Measurements from ENCODE around the gene SLC5A6. TPM values are rescaled to one million over a fixed set of nuclear protein-coding genes. Genes with fewer than 3 reads are reported as not detected.

SLC5A6 gene
- total and polyA plus RNA-seq, 2 of the 8 experiments (the other 6 are each of a cell fraction or from before 2014, with no cell fraction given) = 118 to 183 TPM

GRCh38 chr2:27218614-27219013 is 6.5 kb upstream of the SLC5A6 start (continued):
- TF ChIP-seq E2F6 (IDR thresholded peaks at IDR 0.05) (no peak), BCL11A (IDR thresholded peaks at IDR 0.05; ENCODE audit: low read depth in 2 of 2, low read length in 2 of 2) (no peak), JUND (IDR thresholded peaks at IDR 0.05; ENCODE audit: low read length) (no peak), NRF1 (IDR thresholded peaks at IDR 0.05; ENCODE audit: low read depth, low read length) (no peak), SP4 (IDR thresholded peaks at IDR 0.05; ENCODE audit: low read length) (no peak), TEAD4 (IDR thresholded peaks at IDR 0.05; ENCODE audit: low read depth, low read length) (no peak), TBP (IDR thresholded peaks at IDR 0.05; ENCODE audit: low read depth, low read length) (no peak), SIRT6 (IDR thresholded peaks at IDR 0.05; ENCODE audit: low read length) (no peak)
- TF ChIP-seq, protein P1, sequence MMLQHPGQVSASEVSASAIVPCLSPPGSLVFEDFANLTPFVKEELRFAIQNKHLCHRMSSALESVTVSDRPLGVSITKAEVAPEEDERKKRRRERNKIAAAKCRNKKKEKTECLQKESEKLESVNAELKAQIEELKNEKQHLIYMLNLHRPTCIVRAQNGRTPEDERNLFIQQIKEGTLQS (IDR thresholded peaks at IDR 0.05; ENCODE audit: insufficient read depth, low read depth, low read length) = no peak
